Measurements from ENCODE around the gene AOC3. TPM values are rescaled to one million over a fixed set of nuclear protein-coding genes. Genes with fewer than 3 reads are reported as not detected.
"Not testable (repeated sequence)": the region's sequence is repeated elsewhere in the genome, so short reads cannot be mapped to it uniquely, and the experiment has no call there.

The AOC3 gene
- total and polyA plus RNA-seq, 7 experiments from 2014 or later, result 0.98 to 2.0 (median 1.1) TPM; not detected in 2

DNA sequence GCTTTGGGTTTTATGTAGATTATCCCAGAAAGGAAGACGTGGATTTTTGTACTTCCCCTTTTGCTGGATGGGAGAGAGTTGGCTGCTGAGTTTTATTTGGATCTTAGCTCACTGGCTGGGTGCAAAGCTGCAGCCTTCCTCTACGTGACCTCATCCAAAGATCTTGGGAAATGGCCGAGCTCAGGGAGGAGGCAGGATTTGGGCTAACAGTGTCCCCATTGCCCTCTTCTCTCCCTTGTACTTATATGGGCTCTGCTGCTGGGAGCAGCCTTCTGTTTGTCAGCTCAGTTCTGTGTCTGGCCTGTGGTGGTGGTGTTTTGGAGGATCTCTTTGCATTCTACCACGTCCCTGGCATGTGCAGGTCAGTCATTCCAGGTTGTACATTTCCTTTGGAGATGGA is 2.0 kb downstream of the AOC3 start:
- no peak for ATAC-seq
- Histone ChIP-seq H3K9me3 (ENCODE audit: control insufficient read depth in 2 of 3, low read length in 3 of 3) (no peaks in the 10 kb centered on the region), H3K36me3 (ENCODE audit: control insufficient read depth in 2 of 3, insufficient read depth in 3 of 3, low read length in 3 of 3) (no peaks in the 10 kb centered on the region), H3K4me1 (ENCODE audit: control insufficient read depth in 2 of 2, insufficient read depth in 2 of 2, low read length in 2 of 2) (no peaks in the 10 kb centered on the region), H3K27me3 (ENCODE audit: control insufficient read depth in 2 of 2, insufficient read depth in 2 of 2, low read length in 2 of 2) (no peaks in the 10 kb centered on the region), H3K27ac (ENCODE audit: low read depth, low read length) (no peak overlapping the region), H3K4me3 (ENCODE audit: low read length) (no peak overlapping the region)
- Mint-ChIP-seq H3K27me3 (peaks cover 0 to 11% (median 0%) of the 10 kb centered on the region in 5 donors), H3K9me3 (no peaks in the 10 kb centered on the region), H3K27ac (no peak overlapping the region), H3K4me1 (peaks cover 0 to 4% (median 0%) of the 10 kb centered on the region in 7 donors), H3K36me3 (no peaks in the 10 kb centered on the region), H3K4me3 (no peak overlapping the region)
- intact Hi-C loops (cut with micrococcal nuclease), result no loop called here
- ChIA-PET CTCF (no interaction called here), POLR2A (no interaction called here)
- DNase-seq, result no peak

DNA sequence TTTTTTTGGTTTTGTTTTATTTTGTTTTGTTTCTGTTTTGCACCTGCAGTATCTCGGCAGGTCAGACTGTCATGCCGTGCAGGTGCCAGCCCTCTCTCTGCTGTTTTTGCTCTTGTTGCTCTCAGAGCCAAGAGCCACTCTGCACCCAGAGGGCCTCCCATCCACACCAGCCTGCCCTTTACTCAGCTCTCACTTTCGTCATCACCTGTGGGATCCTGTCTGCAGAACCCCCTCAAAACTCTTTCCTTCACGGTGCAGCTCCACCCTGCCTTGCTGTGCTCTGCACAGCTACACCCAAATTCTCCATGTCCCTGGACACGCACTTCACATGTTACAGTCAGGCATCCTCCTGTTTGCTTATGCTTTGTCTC is 2.6 kb downstream of the AOC3 start:
- H3K9me3 Mint-ChIP-seq, result no peaks in the 10 kb centered on the region
- Histone ChIP-seq H3K4me3 (ENCODE audit: low read length) (no peak overlapping the region), H3K4me1 (ENCODE audit: control insufficient read depth in 2 of 2, insufficient read depth in 2 of 2, low read length in 2 of 2) (no peaks in the 10 kb centered on the region), H3K27me3 (ENCODE audit: control insufficient read depth in 2 of 2, insufficient read depth in 2 of 2, low read length in 2 of 2) (no peaks in the 10 kb centered on the region), H3K9me3 (ENCODE audit: control insufficient read depth in 2 of 3, low read length in 3 of 3) (no peaks in the 10 kb centered on the region), H3K36me3 (ENCODE audit: control insufficient read depth in 2 of 3, insufficient read depth in 3 of 3, low read length in 3 of 3) (no peaks in the 10 kb centered on the region), H3K27ac (ENCODE audit: low read depth, low read length) (no peak overlapping the region)
- ChIA-PET CTCF (no interaction called here), POLR2A (no interaction called here)
- H3K4me1 Mint-ChIP-seq, result peaks cover 0 to 4% (median 0%) of the 10 kb centered on the region in 7 donors
- intact Hi-C loops (cut with micrococcal nuclease), result no loop called here
- H3K27ac Mint-ChIP-seq, result no peak overlapping the region
- no peaks in the 10 kb centered on the region for H3K36me3 Mint-ChIP-seq
- DNase-seq (no peak), ATAC-seq (no peak)
- H3K27me3 Mint-ChIP-seq, result peaks cover 0 to 11% (median 0%) of the 10 kb centered on the region in 5 donors
- no peak overlapping the region for H3K4me3 Mint-ChIP-seq

DNA sequence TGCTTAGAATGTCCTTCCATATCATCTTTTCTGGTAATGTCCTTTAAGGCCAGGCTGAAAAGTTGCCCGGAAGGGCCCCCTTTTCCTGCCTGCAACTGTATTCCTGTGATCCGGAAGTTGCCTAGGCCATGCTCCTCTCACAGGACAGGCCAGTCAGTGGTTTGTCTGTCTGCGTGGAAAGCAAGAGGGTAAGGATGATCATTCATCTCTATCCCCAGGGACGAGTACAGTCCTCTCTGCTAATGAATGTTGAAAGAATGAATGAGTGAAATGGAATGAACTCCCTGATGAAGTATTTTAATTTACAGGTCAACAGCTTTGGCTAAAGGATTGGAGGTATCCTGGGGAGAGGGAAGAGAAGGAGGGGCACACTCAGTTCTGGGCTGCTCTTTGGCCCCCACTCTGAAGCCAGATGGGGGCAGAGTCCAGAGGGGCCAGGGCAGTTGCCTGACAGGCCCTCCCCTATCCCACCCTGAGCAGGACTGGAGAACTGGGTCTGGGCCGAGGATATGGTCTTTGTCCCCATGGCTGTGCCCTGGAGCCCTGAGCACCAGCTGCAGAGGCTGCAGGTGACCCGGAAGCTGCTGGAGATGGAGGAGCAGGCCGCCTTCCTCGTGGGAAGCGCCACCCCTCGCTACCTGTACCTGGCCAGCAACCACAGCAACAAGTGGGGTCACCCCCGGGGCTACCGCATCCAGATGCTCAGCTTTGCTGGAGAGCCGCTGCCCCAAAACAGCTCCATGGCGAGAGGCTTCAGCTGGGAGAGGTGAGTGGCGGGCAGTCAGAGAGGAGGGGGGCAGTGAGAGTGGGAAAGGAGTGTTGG is 3.2 kb downstream of the AOC3 start:
- POLR2A ChIA-PET, result no interaction called here
- Histone ChIP-seq H3K4me3 (ENCODE audit: low read length) (no peak overlapping the region), H3K27me3 (ENCODE audit: control insufficient read depth in 2 of 2, insufficient read depth in 2 of 2, low read length in 2 of 2) (no peaks in the 10 kb centered on the region), H3K36me3 (ENCODE audit: control insufficient read depth in 2 of 3, insufficient read depth in 3 of 3, low read length in 3 of 3) (no peaks in the 10 kb centered on the region), H3K4me1 (ENCODE audit: control insufficient read depth in 2 of 2, insufficient read depth in 2 of 2, low read length in 2 of 2) (no peaks in the 10 kb centered on the region), H3K27ac (ENCODE audit: low read depth, low read length) (no peak overlapping the region), H3K9me3 (ENCODE audit: control insufficient read depth in 2 of 3, low read length in 3 of 3) (no peaks in the 10 kb centered on the region)
- intact Hi-C loops (cut with micrococcal nuclease), result no loop called here
- DNase-seq (no peak), ATAC-seq (no peak)
- no peak overlapping the region for H3K4me3 Mint-ChIP-seq
- H3K27me3 Mint-ChIP-seq, result peaks cover 0 to 11% (median 0%) of the 10 kb centered on the region in 5 donors
- peak overlapping the region in 1 of 9 donors; percentile 89 for H3K27ac Mint-ChIP-seq
- H3K9me3 Mint-ChIP-seq, result no peaks in the 10 kb centered on the region
- no peaks in the 10 kb centered on the region for H3K36me3 Mint-ChIP-seq
- CTCF ChIA-PET, result no interaction called here
- H3K4me1 Mint-ChIP-seq, result peaks cover 0 to 4% (median 0%) of the 10 kb centered on the region in 7 donors

DNA sequence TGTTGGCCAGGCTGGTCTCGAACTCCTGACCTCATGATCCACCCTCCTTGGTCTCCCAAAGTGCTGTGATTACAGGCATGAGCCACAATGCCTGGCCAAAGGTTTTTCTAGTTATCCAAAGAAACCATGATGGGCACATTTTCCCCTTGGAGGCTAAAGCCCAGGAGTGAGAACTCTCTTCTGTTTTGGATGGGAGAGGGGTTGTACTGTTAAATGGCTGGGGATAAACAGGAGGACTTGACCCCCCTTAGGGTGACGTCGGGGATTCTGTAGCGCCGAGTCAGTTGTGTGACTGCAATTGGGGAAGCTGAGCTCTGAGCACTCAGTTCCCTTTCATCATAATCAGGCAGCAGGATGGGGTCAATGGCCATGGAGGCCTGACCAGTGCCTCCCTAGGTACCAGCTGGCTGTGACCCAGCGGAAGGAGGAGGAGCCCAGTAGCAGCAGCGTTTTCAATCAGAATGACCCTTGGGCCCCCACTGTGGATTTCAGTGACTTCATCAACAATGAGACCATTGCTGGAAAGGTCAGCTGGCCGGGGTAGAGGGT is 4.1 kb downstream of the AOC3 start:
- no peak overlapping the region for H3K4me3 Mint-ChIP-seq
- CTCF ChIA-PET, result interaction anchor here (0.7 kb wide), 1 partner anchor 19 kb away, joined by 3 read pairs; no protein-coding TSS in a partner anchor
- no peaks in the 10 kb centered on the region for H3K36me3 Mint-ChIP-seq
- H3K27ac Mint-ChIP-seq, result no peak overlapping the region
- Histone ChIP-seq H3K27ac (ENCODE audit: low read depth, low read length) (no peak overlapping the region), H3K9me3 (ENCODE audit: control insufficient read depth in 2 of 3, low read length in 3 of 3) (no peaks in the 10 kb centered on the region), H3K4me1 (ENCODE audit: control insufficient read depth in 2 of 2, insufficient read depth in 2 of 2, low read length in 2 of 2) (no peaks in the 10 kb centered on the region), H3K4me3 (ENCODE audit: low read length) (no peak overlapping the region), H3K36me3 (ENCODE audit: control insufficient read depth in 2 of 3, insufficient read depth in 3 of 3, low read length in 3 of 3) (no peaks in the 10 kb centered on the region), H3K27me3 (ENCODE audit: control insufficient read depth in 2 of 2, insufficient read depth in 2 of 2, low read length in 2 of 2) (no peaks in the 10 kb centered on the region)
- POLR2A ChIA-PET, result no interaction called here
- H3K4me1 Mint-ChIP-seq, result peaks cover 0 to 4% (median 0%) of the 10 kb centered on the region in 7 donors
- intact Hi-C loops (cut with micrococcal nuclease), result no loop called here
- H3K27me3 Mint-ChIP-seq, result peaks cover 0 to 11% (median 0%) of the 10 kb centered on the region in 5 donors
- DNase-seq, result no peak
- H3K9me3 Mint-ChIP-seq, result no peaks in the 10 kb centered on the region
- peak; percentile 31 for ATAC-seq

DNA sequence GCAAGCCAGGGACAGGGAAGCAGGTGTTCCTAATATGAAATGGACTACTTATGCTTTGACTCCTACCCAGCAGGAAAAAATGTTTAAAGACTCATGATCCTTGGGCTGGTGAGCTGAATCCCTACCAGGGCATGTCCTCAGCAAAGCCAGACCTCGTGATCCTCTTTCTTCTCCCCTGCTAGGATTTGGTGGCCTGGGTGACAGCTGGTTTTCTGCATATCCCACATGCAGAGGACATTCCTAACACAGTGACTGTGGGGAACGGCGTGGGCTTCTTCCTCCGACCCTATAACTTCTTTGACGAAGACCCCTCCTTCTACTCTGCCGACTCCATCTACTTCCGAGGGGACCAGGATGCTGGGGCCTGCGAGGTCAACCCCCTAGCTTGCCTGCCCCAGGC is 5.1 kb downstream of the AOC3 start:
- H3K27ac Mint-ChIP-seq; ATAC-seq; H3K27ac ChIP-seq (ENCODE audit: low read depth, low read length); H3K27me3 ChIP-seq (ENCODE audit: control insufficient read depth in 2 of 2, insufficient read depth in 2 of 2, low read length in 2 of 2); H3K4me1 Mint-ChIP-seq; H3K36me3 ChIP-seq (ENCODE audit: control insufficient read depth in 2 of 3, insufficient read depth in 3 of 3, low read length in 3 of 3); H3K4me1 ChIP-seq (ENCODE audit: control insufficient read depth in 2 of 2, insufficient read depth in 2 of 2, low read length in 2 of 2); H3K9me3 ChIP-seq (ENCODE audit: control insufficient read depth in 2 of 3, low read length in 3 of 3); H3K27me3 Mint-ChIP-seq; H3K4me3 ChIP-seq (ENCODE audit: low read length); H3K36me3 Mint-ChIP-seq; H3K9me3 Mint-ChIP-seq; H3K4me3 Mint-ChIP-seq; POLR2A ChIA-PET; intact Hi-C loops (cut with micrococcal nuclease); DNase-seq: not testable (repeated sequence)
- CTCF ChIA-PET, result interaction anchor here (0.7 kb wide), 1 partner anchor 20 kb away, joined by 3 read pairs; no protein-coding TSS in a partner anchor

DNA sequence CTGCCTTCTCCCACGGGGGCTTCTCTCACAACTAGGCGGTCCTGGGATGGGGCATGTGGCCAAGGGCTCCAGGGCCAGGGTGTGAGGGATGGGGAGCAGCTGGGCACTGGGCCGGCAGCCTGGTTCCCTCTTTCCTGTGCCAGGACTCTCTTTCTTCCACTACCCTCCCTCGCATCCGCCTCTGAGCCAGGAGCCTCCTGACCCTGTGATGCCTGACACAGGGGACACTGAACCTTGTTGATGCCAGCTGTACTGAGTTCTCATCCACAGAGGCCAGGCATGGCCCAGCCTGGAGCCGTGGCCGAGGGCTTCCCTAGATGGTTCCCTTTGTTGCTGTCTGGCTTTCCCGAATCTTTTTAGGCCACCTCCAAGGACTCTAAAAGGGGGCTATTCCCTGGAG is 5.5 kb downstream of the AOC3 start:
- CTCF ChIA-PET, POLR2A ChIA-PET: not testable (repeated sequence)

DNA sequence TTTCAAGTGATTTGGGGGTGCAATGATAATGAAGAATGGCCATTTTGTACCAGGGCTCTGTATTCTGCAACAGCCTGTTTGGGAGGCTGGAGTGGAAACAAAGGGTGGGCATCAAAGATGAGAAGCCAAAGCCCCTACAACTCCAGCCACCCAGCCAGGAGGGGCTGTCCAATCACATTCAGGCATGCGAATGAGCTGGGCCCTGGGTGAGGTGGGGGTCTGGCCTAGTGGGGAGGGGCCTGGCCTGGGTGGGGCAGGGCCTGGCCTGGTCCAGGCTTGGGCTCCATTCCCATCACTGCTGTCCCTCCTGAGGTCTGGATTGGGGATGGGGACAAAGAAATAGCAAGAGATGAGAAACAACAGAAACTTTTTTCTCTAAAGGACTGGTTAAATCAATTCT is 6.4 kb downstream of the AOC3 start:
- DNase-seq (no peak), ATAC-seq (no peak)
- Mint-ChIP-seq H3K27ac (no peak overlapping the region), H3K36me3 (no peaks in the 10 kb centered on the region), H3K4me1 (peaks cover 0 to 2% (median 0%) of the 10 kb centered on the region in 7 donors), H3K9me3 (no peaks in the 10 kb centered on the region), H3K27me3 (peaks cover 0 to 6% (median 0%) of the 10 kb centered on the region in 5 donors), H3K4me3 (no peak overlapping the region)
- no peak overlapping the region for H3K4me3 ChIP-seq (ENCODE audit: low read length)
- no peaks in the 10 kb centered on the region for H3K9me3 ChIP-seq (ENCODE audit: control insufficient read depth in 2 of 3, low read length in 3 of 3)
- H3K27me3 ChIP-seq (ENCODE audit: control insufficient read depth in 2 of 2, insufficient read depth in 2 of 2, low read length in 2 of 2), result no peaks in the 10 kb centered on the region
- H3K36me3 ChIP-seq (ENCODE audit: control insufficient read depth in 2 of 3, insufficient read depth in 3 of 3, low read length in 3 of 3), result no peaks in the 10 kb centered on the region
- no peaks in the 10 kb centered on the region for H3K4me1 ChIP-seq (ENCODE audit: control insufficient read depth in 2 of 2, insufficient read depth in 2 of 2, low read length in 2 of 2)
- ChIA-PET POLR2A (no interaction called here), CTCF (no interaction called here)
- no peak overlapping the region for H3K27ac ChIP-seq (ENCODE audit: low read depth, low read length)
- intact Hi-C loops (cut with micrococcal nuclease), result no loop called here

More for the DNA sequence above, 5.5 kb downstream of the AOC3 start:
- H3K4me3 ChIP-seq (ENCODE audit: low read length); H3K4me1 Mint-ChIP-seq; H3K27me3 Mint-ChIP-seq; H3K36me3 ChIP-seq (ENCODE audit: control insufficient read depth in 2 of 3, insufficient read depth in 3 of 3, low read length in 3 of 3); H3K9me3 Mint-ChIP-seq; H3K9me3 ChIP-seq (ENCODE audit: control insufficient read depth in 2 of 3, low read length in 3 of 3); intact Hi-C loops (cut with micrococcal nuclease); H3K27ac ChIP-seq (ENCODE audit: low read depth, low read length); H3K36me3 Mint-ChIP-seq; ATAC-seq; DNase-seq; H3K4me1 ChIP-seq (ENCODE audit: control insufficient read depth in 2 of 2, insufficient read depth in 2 of 2, low read length in 2 of 2); H3K27me3 ChIP-seq (ENCODE audit: control insufficient read depth in 2 of 2, insufficient read depth in 2 of 2, low read length in 2 of 2); H3K27ac Mint-ChIP-seq; H3K4me3 Mint-ChIP-seq: not testable (repeated sequence)

Measured in naive thymus-derived CD4-positive, alpha-beta T cell (primary cell).